ACHN (cell line): ENCODE results near the gene OR52J3.

ENCODE experiments used
- DNase-seq: peaks from one replicate; pipeline ENCODE4 v3.0.0-alpha.2; 2015
- in situ Hi-C: cut with HindIII; loops from 2 replicates; pipeline ENCODE4 v1.10.0; 2017; ENCODE audit warnings: low sequenced_read_pairs, low pct_ligation_motif_present, low pct_unique_long_range_greater_than_20kb

Gene OR52J3

DNA sequence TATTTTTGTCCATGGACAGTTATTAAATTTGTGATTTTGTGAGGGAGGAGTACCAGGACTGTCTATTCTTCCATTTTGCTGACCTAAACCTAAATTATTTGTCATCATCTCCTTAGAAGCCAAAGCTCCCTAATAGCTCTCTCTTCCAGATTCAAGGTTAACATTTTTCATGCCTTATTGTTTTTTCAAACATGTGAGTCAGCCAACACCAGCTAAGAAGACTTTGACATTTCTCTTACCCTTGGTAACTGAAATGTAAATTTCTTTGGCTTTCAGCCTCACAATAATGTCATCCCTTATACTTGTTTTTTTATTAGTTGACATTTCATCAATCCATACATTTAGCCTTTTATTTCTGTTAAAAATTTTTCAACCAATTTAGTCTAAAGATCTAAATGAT lies 42.2 kb downstream of the OR52J3 start:
- in situ Hi-C loops = no loop called here

DNA sequence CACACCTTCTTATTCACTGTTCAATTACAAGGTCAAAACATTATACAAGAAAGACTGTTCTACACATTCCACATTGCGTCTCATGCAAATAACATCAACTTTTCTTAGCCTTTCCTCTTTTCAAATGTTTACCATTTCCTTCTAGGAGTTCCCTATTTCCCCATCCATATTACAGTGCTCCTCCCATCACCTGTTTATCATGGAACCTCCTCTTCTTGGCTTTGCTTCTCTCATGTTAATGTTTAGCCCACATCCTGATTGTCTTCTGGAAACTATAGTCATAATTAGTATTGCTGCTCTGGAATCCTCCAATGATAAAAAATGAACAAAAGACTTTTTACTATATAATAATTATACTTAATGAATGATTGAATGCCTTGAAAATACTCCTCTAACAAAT lies 44.3 kb downstream of the OR52J3 start:
- DNase-seq = no peak

More for the DNA sequence above, 42.2 kb downstream of the OR52J3 start:
- no peak for DNase-seq

DNA sequence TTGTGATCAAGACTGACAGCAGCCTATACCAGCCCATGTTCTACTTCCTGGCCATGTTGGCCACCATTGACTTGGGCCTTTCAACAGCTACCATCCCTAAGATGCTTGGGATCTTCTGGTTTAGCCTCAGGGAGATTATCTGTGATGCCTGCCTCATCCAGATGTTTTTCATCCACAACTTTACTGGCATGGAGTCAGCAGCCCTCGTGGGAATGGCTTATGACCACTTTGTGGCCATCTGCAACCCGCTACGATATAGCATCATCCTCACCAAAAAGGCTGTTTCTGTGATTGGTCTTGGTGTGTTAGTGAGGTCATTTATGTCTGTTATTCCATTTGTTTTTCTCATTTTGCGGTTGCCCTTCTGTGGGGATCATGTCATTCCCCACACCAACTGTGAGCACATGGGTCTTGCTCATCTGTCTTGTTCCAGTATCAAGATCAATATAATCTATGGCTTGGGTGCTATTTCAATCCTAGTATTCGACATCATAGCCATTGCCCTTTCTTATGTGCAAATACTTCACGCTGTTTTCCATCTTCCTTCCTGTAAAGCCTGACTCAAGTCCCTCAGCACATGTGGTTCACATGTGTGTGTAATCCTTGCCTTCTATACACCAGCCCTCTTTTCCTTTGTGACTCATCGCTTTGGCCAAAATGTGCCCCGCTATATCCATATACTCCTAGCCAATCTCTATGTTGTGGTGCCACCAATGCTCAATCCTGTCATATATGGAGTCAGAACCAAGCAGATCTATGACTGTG lies 46.7 kb downstream of the OR52J3 start:
- no peak for DNase-seq
- in situ Hi-C loops = no loop called here

More for the DNA sequence above, 44.3 kb downstream of the OR52J3 start:
- in situ Hi-C loops = no loop called here

DNA sequence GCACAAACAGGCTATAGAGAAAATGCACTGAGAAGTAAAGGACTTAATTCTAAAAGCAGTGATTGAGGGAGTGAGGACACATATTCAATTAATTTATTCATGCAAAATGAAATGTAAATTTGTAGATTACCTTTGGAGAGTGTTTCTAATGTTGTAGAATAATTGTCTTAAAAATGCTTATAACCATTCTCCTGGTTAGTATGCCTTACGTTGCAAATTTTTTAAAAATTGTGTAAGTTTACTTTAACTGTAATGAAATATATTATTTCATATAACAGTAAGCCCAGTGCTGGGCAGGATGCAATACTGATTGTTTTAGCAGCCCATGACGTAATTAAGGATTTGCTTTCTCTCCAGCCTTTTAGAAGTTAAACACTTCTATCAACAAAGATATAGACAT lies 49.7 kb downstream of the OR52J3 start:
- DNase-seq = no peak
- in situ Hi-C loops = no loop called here
